Upper lobe of left lung (tissue), 6 donors: ENCODE results near the gene RERE. TPM values are rescaled to one million over a fixed set of nuclear protein-coding genes. Genes with fewer than 3 reads are reported as not detected.
A peak's percentile ranks its signal among the peaks of the same experiment; 100 is the strongest.

Experiments
- ATAC-seq, 2 donors: fragments of 200-7000 bp; cut with Tn5 transposase; one replicate each; pipeline ENCODE4 v1.9.1; 2022; ENCODE audit warnings: mild to moderate bottlenecking in 2 of 2, moderate library complexity in 2 of 2; ENCODE audit not compliant: low FRiP score in 2 of 2
- DNase-seq, 2 donors: peaks; one replicate each; pipeline ENCODE4 v3.0.0-alpha.2; 2019 to 2020
- H3K27ac ChIP-seq, 4 donors: fragments of 200-600 bp; sonication (generic); one replicate each; pipeline ENCODE4 v1.5.1; 2016 to 2019
- H3K27me3 ChIP-seq, 4 donors: fragments of 200-600 bp; sonication (generic); one replicate each; pipeline ENCODE4 v1.5.1; 2017 to 2019
- H3K36me3 ChIP-seq, 4 donors: fragments of 200-600 bp; sonication (generic); one replicate each; pipeline ENCODE4 v1.5.1; 2016 to 2019
- H3K4me1 ChIP-seq, 4 donors: fragments of 200-600 bp; sonication (generic); one replicate each; pipeline ENCODE4 v1.5.1; 2018 to 2019
- H3K4me3 ChIP-seq, 4 donors: fragments of 200-600 bp; sonication (generic); one replicate each; pipeline ENCODE4 v1.5.1; 2017 to 2019; ENCODE audit warnings: mild to moderate bottlenecking in 2 of 4, moderate library complexity in 1 of 4
- H3K9me3 ChIP-seq, 4 donors: fragments of 200-600 bp; sonication (generic); one replicate each; pipeline ENCODE4 v1.5.1; 2018 to 2019
- EP300 ChIP-seq, 4 donors: sonication (generic); formaldehyde crosslinking; IDR thresholded peaks; one replicate each; pipeline ENCODE4 v1.5.1; 2017; ENCODE audit warnings: antibody characterized with exemption in 4 of 4, control low read depth in 2 of 4
- POLR2A ChIP-seq, 4 donors: fragments of 450-650 bp; IDR thresholded peaks; one replicate each; pipeline ENCODE4 v1.5.1; 2016 to 2017; ENCODE audit warnings: antibody characterized with exemption in 4 of 4, mild to moderate bottlenecking in 2 of 4
- POLR2AphosphoS5 ChIP-seq, 2 donors: sonication (generic); formaldehyde crosslinking; IDR thresholded peaks; one replicate each; pipeline ENCODE4 v1.5.1; 2017; ENCODE audit warnings: antibody characterized with exemption in 2 of 2
- WGBS, 2 donors: methylation state at CpG; one replicate each; pipeline ENCODE4 v1.1.5; 2017 to 2018; 5-methylcytosine and 5-hydroxymethylcytosine counted together
- total RNA-seq, 6 donors: library from RNA; depleted of rRNA in 4 of 6; stranded (reverse); fragments of >200 nt in 4 of 6; gene quantifications; one replicate each; pipeline versions ENCODE4 v1.1.0 to v1.2.1, GENCODE V29; 2016 to 2021
- TF ChIP-seq, protein P1 (sequence below), 6 experiments: fragments of 450-650 bp in 4 of 6; fragments of 200-600 bp in 2 of 6; sonication (generic) in 2 of 6; IDR thresholded peaks; one replicate each; pipeline ENCODE4 v1.5.1; 2016 to 2019; ENCODE audit warnings: antibody characterized with exemption in 6 of 6
- donor health status: DM: no; HTN: no; CAD: no; lungs with moderate emphysema.
- donor health status: DM: no; HTN: yes; CAD: no; lungs with severe emphysema.

RERE gene
- total RNA-seq, 6 donors from 2014 or later, result 75.5 to 222 (median 104) TPM

DNA sequence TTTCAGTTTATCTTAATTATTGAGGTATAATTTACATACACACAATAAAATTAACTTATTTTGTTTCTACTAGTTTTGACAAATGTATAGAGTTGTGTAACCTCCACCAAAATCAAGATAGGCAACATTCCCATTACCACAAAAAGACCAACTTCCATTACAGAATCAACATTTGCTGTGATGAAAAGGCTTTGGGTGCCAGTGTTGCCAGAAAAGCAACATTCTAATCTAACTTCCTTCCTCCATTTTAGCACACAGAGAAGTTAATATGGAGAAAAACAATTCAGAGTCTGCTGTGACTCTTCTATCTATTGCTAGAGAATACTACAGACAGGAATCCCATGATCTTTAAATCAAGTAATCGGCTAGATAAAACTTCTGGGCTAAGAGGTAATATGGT lies 245.3 kb downstream of the RERE start:
- peaks cover 18 to 35% (median 24%) of the 10 kb centered on the region in 4 donors for H3K4me1 ChIP-seq
- H3K27ac ChIP-seq, result peak overlapping the region; percentile 45 to 79 (median 54)
- no peak overlapping the region for H3K4me3 ChIP-seq
- no peaks in the 10 kb centered on the region for H3K36me3 ChIP-seq
- H3K9me3 ChIP-seq, result no peaks in the 10 kb centered on the region
- WGBS, 2 donors, result 50 to 80% methylated on average over 1 of the region's 1 CpG
- no peak for TF ChIP-seq POLR2AphosphoS5 (IDR thresholded peaks at IDR 0.05)
- no peak for TF ChIP-seq EP300 (IDR thresholded peaks at IDR 0.05)
- TF ChIP-seq POLR2A (IDR thresholded peaks at IDR 0.05), result no peak
- TF ChIP-seq, protein P1, sequence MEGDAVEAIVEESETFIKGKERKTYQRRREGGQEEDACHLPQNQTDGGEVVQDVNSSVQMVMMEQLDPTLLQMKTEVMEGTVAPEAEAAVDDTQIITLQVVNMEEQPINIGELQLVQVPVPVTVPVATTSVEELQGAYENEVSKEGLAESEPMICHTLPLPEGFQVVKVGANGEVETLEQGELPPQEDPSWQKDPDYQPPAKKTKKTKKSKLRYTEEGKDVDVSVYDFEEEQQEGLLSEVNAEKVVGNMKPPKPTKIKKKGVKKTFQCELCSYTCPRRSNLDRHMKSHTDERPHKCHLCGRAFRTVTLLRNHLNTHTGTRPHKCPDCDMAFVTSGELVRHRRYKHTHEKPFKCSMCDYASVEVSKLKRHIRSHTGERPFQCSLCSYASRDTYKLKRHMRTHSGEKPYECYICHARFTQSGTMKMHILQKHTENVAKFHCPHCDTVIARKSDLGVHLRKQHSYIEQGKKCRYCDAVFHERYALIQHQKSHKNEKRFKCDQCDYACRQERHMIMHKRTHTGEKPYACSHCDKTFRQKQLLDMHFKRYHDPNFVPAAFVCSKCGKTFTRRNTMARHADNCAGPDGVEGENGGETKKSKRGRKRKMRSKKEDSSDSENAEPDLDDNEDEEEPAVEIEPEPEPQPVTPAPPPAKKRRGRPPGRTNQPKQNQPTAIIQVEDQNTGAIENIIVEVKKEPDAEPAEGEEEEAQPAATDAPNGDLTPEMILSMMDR (IDR thresholded peaks at IDR 0.05), result no peak
- no peak for DNase-seq
- ATAC-seq, result no peak
- no peaks in the 10 kb centered on the region for H3K27me3 ChIP-seq

DNA sequence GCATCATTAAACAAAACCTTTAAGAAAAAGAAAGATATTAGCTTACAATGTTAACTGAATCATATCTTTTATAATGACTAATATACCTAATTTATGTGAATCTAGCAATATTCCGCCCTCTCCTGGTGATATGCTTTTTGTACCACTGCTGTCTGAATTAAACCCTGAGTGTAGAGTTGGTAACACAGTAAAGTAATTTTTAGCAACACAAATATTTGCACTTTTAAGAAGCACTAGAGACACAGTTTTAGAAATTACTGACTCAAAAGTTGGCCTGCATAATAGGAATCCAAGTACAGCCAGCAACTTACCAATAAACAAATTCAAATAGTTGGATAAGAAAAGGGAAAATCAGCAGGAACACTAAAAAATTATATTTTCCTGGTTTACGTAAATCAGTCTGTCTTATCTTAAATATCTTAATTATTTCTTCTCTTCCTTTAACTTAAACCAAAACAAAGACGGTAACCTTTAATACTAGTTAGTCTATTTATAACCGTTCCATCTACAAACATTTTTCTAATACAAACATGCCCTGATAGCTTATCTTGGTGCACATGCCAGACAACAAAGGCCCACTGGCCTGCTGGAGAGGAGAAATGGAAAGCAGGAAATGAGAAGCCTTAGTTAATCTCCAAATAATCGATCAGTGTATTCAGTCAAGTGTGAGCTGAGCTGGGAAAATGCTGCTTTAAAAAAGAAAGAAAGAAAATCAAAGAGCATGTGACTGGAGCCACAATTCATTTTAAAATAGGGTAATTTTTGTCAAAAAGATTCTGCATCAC lies 246.0 kb downstream of the RERE start:
- no peaks in the 10 kb centered on the region for H3K36me3 ChIP-seq
- peak overlapping the region; percentile 45 to 79 (median 54) for H3K27ac ChIP-seq
- H3K4me3 ChIP-seq, result peak overlapping the region in 2 of 4 donors; percentile 1 to 3
- H3K4me1 ChIP-seq, result peaks cover 18 to 37% (median 24%) of the 10 kb centered on the region in 4 donors
- 25 to 33% methylated on average over 5 of the region's 5 CpGs for WGBS, 2 donors
- ATAC-seq (peak; percentile 49 to 65), DNase-seq (no peak)
- H3K9me3 ChIP-seq, result no peaks in the 10 kb centered on the region
- TF ChIP-seq POLR2A (IDR thresholded peaks at IDR 0.05), result no peak
- TF ChIP-seq, protein P1 (IDR thresholded peaks at IDR 0.05), result peak in 3 of 6 experiments; percentile 42 to 50 (median 46)
- no peak for TF ChIP-seq POLR2AphosphoS5 (IDR thresholded peaks at IDR 0.05)
- H3K27me3 ChIP-seq, result no peaks in the 10 kb centered on the region

DNA sequence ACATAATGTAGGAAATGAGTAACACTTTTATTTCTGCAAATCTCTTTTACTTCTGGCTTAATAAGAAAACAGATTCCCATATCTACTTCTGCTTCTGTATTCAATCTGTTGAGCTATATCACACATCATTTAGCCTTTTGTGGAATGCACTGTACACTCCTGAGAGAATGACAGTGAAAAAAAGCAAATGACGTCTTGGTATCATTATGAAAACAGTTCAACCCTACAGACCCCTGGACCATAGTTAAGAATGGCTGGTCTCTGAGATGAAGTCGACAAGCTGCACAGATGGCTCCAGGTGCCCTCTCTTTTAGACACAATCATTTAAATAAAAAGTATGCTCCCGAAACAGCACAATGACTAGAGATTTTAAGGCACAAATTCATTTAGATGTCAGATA lies 247.0 kb downstream of the RERE start:
- TF ChIP-seq EP300 (IDR thresholded peaks at IDR 0.05), result no peak
- no peak for TF ChIP-seq POLR2A (IDR thresholded peaks at IDR 0.05)
- no peak for TF ChIP-seq POLR2AphosphoS5 (IDR thresholded peaks at IDR 0.05)
- TF ChIP-seq, protein P1 (IDR thresholded peaks at IDR 0.05), result no peak
- ATAC-seq (no peak), DNase-seq (no peak)
- H3K4me1 ChIP-seq, result peaks cover 18 to 37% (median 24%) of the 10 kb centered on the region in 4 donors
- H3K27me3 ChIP-seq, result no peaks in the 10 kb centered on the region
- no peak overlapping the region for H3K4me3 ChIP-seq
- 55 to 60% methylated on average over 3 of the region's 3 CpGs for WGBS, 2 donors
- H3K9me3 ChIP-seq, result no peaks in the 10 kb centered on the region
- H3K36me3 ChIP-seq, result no peaks in the 10 kb centered on the region
- H3K27ac ChIP-seq, result peak overlapping the region in 1 of 4 donors; percentile 56

DNA sequence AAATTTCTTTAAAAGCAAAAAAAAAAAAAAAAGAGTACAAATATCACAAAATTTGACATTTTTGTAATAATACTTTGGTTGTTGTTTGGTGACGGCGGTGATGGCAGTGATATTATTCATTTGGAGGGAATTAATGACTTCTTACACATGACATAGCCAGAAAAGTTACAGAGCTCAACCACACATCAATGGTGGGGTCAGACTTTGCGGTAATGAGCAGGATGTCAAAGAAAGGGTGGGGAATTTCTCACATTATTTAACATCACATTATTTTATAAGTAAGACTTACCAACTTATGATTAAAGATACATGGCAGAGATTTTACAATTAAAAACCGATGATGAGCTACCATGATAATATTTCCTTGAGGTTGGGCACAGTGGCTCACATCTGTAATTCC lies 248.2 kb downstream of the RERE start:
- DNase-seq, result no peak
- H3K9me3 ChIP-seq, result no peaks in the 10 kb centered on the region
- WGBS, 2 donors, result 94 to 97% methylated on average over 4 of the region's 4 CpGs
- peaks cover 18 to 37% (median 24%) of the 10 kb centered on the region in 4 donors for H3K4me1 ChIP-seq
- H3K4me3 ChIP-seq, result no peak overlapping the region
- no peak for ATAC-seq
- TF ChIP-seq POLR2A (IDR thresholded peaks at IDR 0.05), result no peak
- TF ChIP-seq POLR2AphosphoS5 (IDR thresholded peaks at IDR 0.05), result no peak
- no peak for TF ChIP-seq EP300 (IDR thresholded peaks at IDR 0.05)
- TF ChIP-seq, protein P1 (IDR thresholded peaks at IDR 0.05), result no peak
- H3K27me3 ChIP-seq, result no peaks in the 10 kb centered on the region
- H3K36me3 ChIP-seq, result no peaks in the 10 kb centered on the region
- H3K27ac ChIP-seq, result no peak overlapping the region
